IgD-negative memory B cell (primary cell): ENCODE measurements around the gene DBF4. TPM values are rescaled to one million over a fixed set of nuclear protein-coding genes. Genes with fewer than 3 reads are reported as not detected.
"Not testable (repeated sequence)": the region's sequence is repeated elsewhere in the genome, so short reads cannot be mapped to it uniquely, and the experiment has no call there.

Source experiments
- H3K27ac Mint-ChIP-seq, 3 donors: one replicate each; pipeline ENCODE4 v1.8.0; 2020 to 2022; ENCODE audit warnings: mild to moderate bottlenecking in 3 of 3, mixed read lengths in 3 of 3, moderate library complexity in 1 of 3
- H3K27me3 Mint-ChIP-seq: one replicate; pipeline ENCODE4 v1.8.0; 2021; ENCODE audit warnings: mixed read lengths
- H3K36me3 Mint-ChIP-seq: one replicate; pipeline ENCODE4 v1.8.0; 2020; ENCODE audit warnings: mild to moderate bottlenecking, mixed read lengths
- H3K4me1 Mint-ChIP-seq, 3 donors: one replicate each; pipeline ENCODE4 v1.8.0; 2020 to 2022; ENCODE audit warnings: mixed read lengths in 3 of 3, mild to moderate bottlenecking in 1 of 3
- H3K4me3 Mint-ChIP-seq, 4 donors: one replicate each; pipeline ENCODE4 v1.8.0; 2020 to 2022; ENCODE audit warnings: mild to moderate bottlenecking in 4 of 4, mixed read lengths in 4 of 4, moderate library complexity in 3 of 4
- H3K9me3 Mint-ChIP-seq, 3 donors: one replicate each; pipeline ENCODE4 v1.8.0; 2020 to 2021; ENCODE audit warnings: mixed read lengths in 3 of 3, mild to moderate bottlenecking in 1 of 3
- polyA plus RNA-seq: library from polyadenylated mRNA; unstranded; fragments of 300-500 nt; fragmentation: Illumina TruSeq; gene quantifications from one replicate; pipeline ENCODE4 v1.2.3, GENCODE V29; 2021

Gene DBF4
- polyA plus RNA-seq, 1 donor from 2014 or later = 24.9 TPM

GRCh38 chr7:87874066-87874465 lies 2.2 kb upstream of the DBF4 start:
- Mint-ChIP-seq H3K9me3 (peaks cover 0 to 4% (median 2%) of the 10 kb centered on the region in 3 donors), H3K36me3 (peaks cover 8% of the 10 kb centered on the region), H3K4me1 (peaks cover 24 to 39% (median 32%) of the 10 kb centered on the region in 3 donors), H3K4me3 (peak overlapping the region in 3 of 4 donors; percentile 82 to 92 (median 85)), H3K27ac (peak overlapping the region; percentile 46 to 94 (median 55)), H3K27me3 (no peaks in the 10 kb centered on the region)

- Mint-ChIP-seq H3K36me3 (peaks cover 7% of the 10 kb centered on the region), H3K9me3 (peaks cover 0 to 4% (median 2%) of the 10 kb centered on the region in 3 donors), H3K4me3 (peak overlapping the region; percentile 82 to 99 (median 90)), H3K27me3 (no peaks in the 10 kb centered on the region), H3K4me1 (peaks cover 24 to 42% (median 32%) of the 10 kb centered on the region in 3 donors), H3K27ac (peak overlapping the region; percentile 98 to 99 (median 98))
Measured at GRCh38 chr7:87875151-87876039, 898 bp upstream of the DBF4 start.

- H3K4me3 Mint-ChIP-seq = peak overlapping the region; percentile 82 to 99 (median 95)
- H3K9me3 Mint-ChIP-seq = peaks cover 0 to 4% (median 0%) of the 10 kb centered on the region in 3 donors
- peaks cover 9% of the 10 kb centered on the region for H3K36me3 Mint-ChIP-seq
- peaks cover 26 to 38% (median 32%) of the 10 kb centered on the region in 3 donors for H3K4me1 Mint-ChIP-seq
- H3K27ac Mint-ChIP-seq = peak overlapping the region; percentile 98 to 99 (median 98)
- no peaks in the 10 kb centered on the region for H3K27me3 Mint-ChIP-seq
Measured at GRCh38 chr7:87876869-87877234, 559 bp downstream of the DBF4 start.

GRCh38 chr7:87877366-87878040 lies 1.2 kb downstream of the DBF4 start:
- no peaks in the 10 kb centered on the region for H3K27me3 Mint-ChIP-seq
- no peaks in the 10 kb centered on the region for H3K9me3 Mint-ChIP-seq
- peak overlapping the region; percentile 98 to 99 (median 98) for H3K27ac Mint-ChIP-seq
- H3K4me3 Mint-ChIP-seq = peak overlapping the region; percentile 82 to 99 (median 95)
- H3K36me3 Mint-ChIP-seq = peaks cover 6% of the 10 kb centered on the region
- H3K4me1 Mint-ChIP-seq = peaks cover 22 to 33% (median 32%) of the 10 kb centered on the region in 3 donors

- Mint-ChIP-seq H3K4me1 (peaks cover 19 to 35% (median 32%) of the 10 kb centered on the region in 3 donors), H3K27ac (peak overlapping the region in 1 of 3 donors; percentile 98), H3K9me3 (no peaks in the 10 kb centered on the region), H3K4me3 (peak overlapping the region in 3 of 4 donors; percentile 44 to 82 (median 73)), H3K27me3 (no peaks in the 10 kb centered on the region), H3K36me3 (peaks cover 4% of the 10 kb centered on the region)
Measured at GRCh38 chr7:87878208-87878735, 2.0 kb downstream of the DBF4 start.

GRCh38 chr7:87882151-87882937 lies 6.1 kb downstream of the DBF4 start:
- Mint-ChIP-seq H3K27me3 (no peaks in the 10 kb centered on the region), H3K9me3 (no peaks in the 10 kb centered on the region), H3K36me3 (peaks cover 4% of the 10 kb centered on the region), H3K27ac (no peak overlapping the region), H3K4me3 (no peak overlapping the region), H3K4me1 (peaks cover 4 to 17% (median 8%) of the 10 kb centered on the region in 3 donors)

GRCh38 chr7:87885018-87885417 lies 8.7 kb downstream of the DBF4 start:
- H3K27me3 Mint-ChIP-seq = no peaks in the 10 kb centered on the region
- H3K27ac Mint-ChIP-seq = peak overlapping the region in 1 of 3 donors; percentile 43
- H3K4me1 Mint-ChIP-seq = peaks cover 2 to 4% (median 3%) of the 10 kb centered on the region in 3 donors
- peaks cover 5% of the 10 kb centered on the region for H3K36me3 Mint-ChIP-seq
- H3K9me3 Mint-ChIP-seq = no peaks in the 10 kb centered on the region
- H3K4me3 Mint-ChIP-seq = no peak overlapping the region

GRCh38 chr7:87886875-87887274 lies 10.6 kb downstream of the DBF4 start:
- H3K4me3 Mint-ChIP-seq = no peak overlapping the region
- no peak overlapping the region for H3K27ac Mint-ChIP-seq
- H3K9me3 Mint-ChIP-seq = no peaks in the 10 kb centered on the region
- H3K36me3 Mint-ChIP-seq = peaks cover 1% of the 10 kb centered on the region
- no peaks in the 10 kb centered on the region for H3K27me3 Mint-ChIP-seq
- peaks cover 0 to 3% (median 3%) of the 10 kb centered on the region in 3 donors for H3K4me1 Mint-ChIP-seq

GRCh38 chr7:87895363-87895762 lies 19.1 kb downstream of the DBF4 start:
- H3K4me3 Mint-ChIP-seq = no peak overlapping the region
- no peaks in the 10 kb centered on the region for H3K9me3 Mint-ChIP-seq
- peaks cover 3% of the 10 kb centered on the region for H3K36me3 Mint-ChIP-seq
- no peaks in the 10 kb centered on the region for H3K27me3 Mint-ChIP-seq
- H3K4me1 Mint-ChIP-seq = peaks cover 0 to 3% (median 0%) of the 10 kb centered on the region in 3 donors
- H3K27ac Mint-ChIP-seq = peak overlapping the region in 2 of 3 donors; percentile 7 to 39

- Mint-ChIP-seq H3K4me3 (no peak overlapping the region), H3K36me3 (peaks cover 7% of the 10 kb centered on the region), H3K27ac (no peak overlapping the region), H3K27me3 (no peaks in the 10 kb centered on the region), H3K4me1 (peaks cover 0 to 3% (median 0%) of the 10 kb centered on the region in 3 donors), H3K9me3 (no peaks in the 10 kb centered on the region)
Measured at GRCh38 chr7:87899255-87899654, 23.0 kb downstream of the DBF4 start.

- peak overlapping the region in 1 of 3 donors; percentile 47 for H3K27ac Mint-ChIP-seq
- H3K36me3 Mint-ChIP-seq = not testable (repeated sequence)
Measured at GRCh38 chr7:87907136-87907906, 31.0 kb downstream of the DBF4 start.

GRCh38 chr7:87908814-87909213 lies 32.5 kb downstream of the DBF4 start:
- H3K9me3 Mint-ChIP-seq, H3K4me1 Mint-ChIP-seq, H3K27me3 Mint-ChIP-seq, H3K36me3 Mint-ChIP-seq, H3K4me3 Mint-ChIP-seq, H3K27ac Mint-ChIP-seq: not testable (repeated sequence)

More at GRCh38 chr7:87907136-87907906, 31.0 kb downstream of the DBF4 start:
- H3K9me3 Mint-ChIP-seq, H3K27me3 Mint-ChIP-seq, H3K4me3 Mint-ChIP-seq, H3K4me1 Mint-ChIP-seq: not testable (repeated sequence)

- no peak overlapping the region for H3K4me3 Mint-ChIP-seq
- H3K36me3 Mint-ChIP-seq = no peaks in the 10 kb centered on the region
- no peaks in the 10 kb centered on the region for H3K27me3 Mint-ChIP-seq
- H3K9me3 Mint-ChIP-seq = no peaks in the 10 kb centered on the region
- no peak overlapping the region for H3K27ac Mint-ChIP-seq
- no peaks in the 10 kb centered on the region for H3K4me1 Mint-ChIP-seq
Measured at GRCh38 chr7:87912121-87912520, 35.8 kb downstream of the DBF4 start.

- no peak overlapping the region for H3K27ac Mint-ChIP-seq
- H3K9me3 Mint-ChIP-seq = no peaks in the 10 kb centered on the region
- no peaks in the 10 kb centered on the region for H3K36me3 Mint-ChIP-seq
- H3K4me1 Mint-ChIP-seq = no peaks in the 10 kb centered on the region
- H3K4me3 Mint-ChIP-seq = no peak overlapping the region
- peaks cover 3% of the 10 kb centered on the region for H3K27me3 Mint-ChIP-seq
Measured at GRCh38 chr7:87918740-87919139, 42.4 kb downstream of the DBF4 start.
